NCI-H82 treated with DMSO at 0.1 percent for 48 hours (cell line): ENCODE measurements around the gene DNAH7.

Experiments used
- DNase-seq: peaks from one replicate; lab custom pipeline; 2025; ENCODE audit not compliant: unreplicated experiment; lab: John Stamatoyannopoulos, UW

Gene DNAH7

DNA sequence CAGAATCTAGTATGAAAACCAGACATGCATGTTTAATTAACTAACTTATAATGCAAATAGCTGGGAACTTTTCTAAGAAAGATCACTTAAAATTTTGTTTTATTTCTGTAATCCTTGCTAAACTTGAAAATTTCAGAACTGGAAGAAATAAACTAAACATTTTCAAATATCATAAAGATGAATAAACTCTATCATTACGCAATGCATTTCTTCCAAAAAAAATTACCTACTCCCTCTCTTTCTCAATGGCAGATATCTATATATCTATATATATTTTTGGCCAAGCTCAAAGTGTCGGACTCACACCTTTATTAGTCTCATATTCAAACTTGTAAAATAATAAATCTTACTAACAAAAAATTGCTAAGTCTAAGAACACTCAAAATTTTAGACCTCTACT lies 253.6 kb downstream of the DNAH7 start:
- no peak for DNase-seq

DNA sequence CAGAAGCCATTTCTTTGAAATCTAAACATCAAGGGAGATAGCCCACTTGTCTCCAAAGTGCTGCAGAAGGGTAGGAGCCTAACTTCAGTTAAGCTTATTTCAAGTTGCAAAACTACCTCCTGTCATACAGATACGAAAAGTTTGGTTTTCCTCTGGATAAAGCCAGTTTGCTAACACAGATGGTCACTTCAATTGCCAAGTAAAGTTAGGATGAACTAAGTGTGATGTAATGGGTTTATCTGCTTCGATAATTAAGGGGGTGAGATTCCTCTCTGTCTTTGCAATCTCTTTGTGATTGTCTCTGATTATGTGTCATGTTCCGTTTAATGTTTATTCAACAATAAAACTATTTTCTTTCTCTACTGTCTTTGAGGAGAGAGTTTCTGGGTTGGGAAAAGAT lies 255.2 kb downstream of the DNAH7 start:
- peak; percentile 50 for DNase-seq

DNA sequence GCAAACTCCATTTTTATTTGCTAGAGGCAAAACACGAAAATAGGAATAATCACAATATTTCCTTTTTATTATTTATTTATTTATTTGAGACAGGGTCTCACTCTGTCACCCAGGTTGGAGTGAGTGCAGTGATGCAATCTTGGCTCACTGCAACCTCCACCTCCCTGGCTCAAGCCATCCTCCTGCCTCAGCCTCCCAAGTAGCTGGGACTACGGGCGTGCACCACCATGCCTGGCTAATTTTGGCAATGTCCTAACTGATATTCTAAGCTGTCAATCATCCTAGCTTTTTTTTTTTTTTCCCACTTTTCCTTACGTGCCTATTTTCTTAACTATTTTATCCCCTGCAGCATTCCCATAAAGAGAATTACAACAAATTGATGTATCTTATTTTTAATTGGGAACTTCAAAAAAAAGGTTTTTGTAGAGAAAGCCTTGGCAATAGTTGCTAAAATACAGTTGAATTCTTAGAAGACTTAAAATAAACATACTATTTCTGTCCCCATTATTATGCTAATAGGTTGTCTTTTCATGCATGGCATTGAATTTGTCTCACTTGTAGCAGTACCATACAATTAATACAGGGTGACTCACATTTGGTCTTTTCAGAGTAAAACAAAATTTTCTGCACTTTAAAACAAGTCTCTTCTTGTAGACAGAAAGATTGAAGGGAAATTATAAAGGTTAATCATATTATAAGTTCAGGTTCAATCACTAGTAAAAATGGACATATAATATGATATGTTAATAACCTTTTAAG lies 258.1 kb downstream of the DNAH7 start:
- no peak for DNase-seq

DNA sequence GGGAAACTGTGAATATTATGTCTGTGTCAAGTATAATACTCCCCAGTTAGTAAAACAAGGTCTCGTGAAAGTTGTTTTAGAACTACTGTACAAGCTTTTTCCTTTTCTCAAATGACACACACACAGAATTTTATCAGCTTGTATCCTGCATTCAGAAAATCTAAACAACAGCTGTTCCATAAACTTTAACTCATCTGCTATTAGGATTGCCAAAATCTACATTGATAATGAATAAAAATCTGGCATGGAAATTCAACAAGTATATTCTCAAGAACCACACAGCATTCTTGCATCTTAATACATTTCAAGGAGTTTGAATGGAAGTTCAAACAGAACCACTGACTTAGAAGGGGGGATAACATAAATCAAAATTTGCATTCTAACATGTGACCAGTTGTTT lies 260.4 kb downstream of the DNAH7 start:
- DNase-seq, result no peak

DNA sequence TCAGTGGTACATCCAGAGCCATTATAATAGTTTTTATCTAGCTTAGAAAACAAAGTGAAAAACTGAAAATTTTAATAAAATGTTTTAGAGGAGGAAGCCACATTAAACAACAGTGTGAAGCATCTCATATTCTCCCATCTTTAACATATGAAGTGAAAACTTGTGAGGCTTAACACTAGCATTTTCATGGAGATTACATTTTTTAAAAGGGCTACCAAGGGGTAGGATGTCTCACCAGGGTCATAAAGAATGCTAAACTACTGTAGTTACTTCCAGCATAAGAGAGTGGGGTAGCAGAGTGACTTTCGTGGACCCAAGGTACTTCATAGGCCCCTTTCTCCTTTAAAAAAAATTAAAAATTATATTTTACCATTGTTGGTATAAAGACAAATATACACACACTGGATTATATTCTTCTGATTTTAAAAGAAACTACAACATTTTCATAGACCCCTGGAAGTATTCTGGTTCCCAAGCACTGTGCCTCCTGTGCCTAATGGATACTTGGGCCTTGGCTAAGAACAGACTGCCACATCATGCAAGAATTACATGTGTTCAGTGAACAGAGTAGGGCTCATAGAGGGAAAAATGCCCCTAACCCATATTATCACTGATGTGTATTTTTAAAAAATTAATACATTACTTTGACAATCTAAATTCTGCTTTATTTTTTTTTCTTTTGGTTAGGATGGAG lies 263.2 kb downstream of the DNAH7 start:
- no peak for DNase-seq

DNA sequence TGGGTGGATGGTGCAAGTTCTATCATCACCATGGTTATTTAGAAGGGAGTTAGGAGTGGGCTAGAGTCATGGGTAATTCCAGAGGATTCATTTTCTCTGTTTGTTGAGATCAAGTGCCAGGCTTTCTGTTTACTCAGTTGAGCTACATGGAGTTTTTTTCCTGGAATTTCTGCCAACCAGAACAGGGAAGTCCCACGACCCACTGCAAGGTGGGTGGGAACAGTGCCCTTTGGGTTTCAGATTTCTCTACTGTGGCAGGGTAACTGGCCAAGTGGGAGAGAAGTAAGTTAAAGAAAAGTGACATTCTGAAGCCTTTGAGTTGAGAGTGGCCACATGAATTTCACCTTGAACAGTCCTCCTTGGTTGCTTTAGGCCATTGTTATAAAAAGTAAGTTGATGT lies 272.8 kb downstream of the DNAH7 start:
- no peak for DNase-seq

DNA sequence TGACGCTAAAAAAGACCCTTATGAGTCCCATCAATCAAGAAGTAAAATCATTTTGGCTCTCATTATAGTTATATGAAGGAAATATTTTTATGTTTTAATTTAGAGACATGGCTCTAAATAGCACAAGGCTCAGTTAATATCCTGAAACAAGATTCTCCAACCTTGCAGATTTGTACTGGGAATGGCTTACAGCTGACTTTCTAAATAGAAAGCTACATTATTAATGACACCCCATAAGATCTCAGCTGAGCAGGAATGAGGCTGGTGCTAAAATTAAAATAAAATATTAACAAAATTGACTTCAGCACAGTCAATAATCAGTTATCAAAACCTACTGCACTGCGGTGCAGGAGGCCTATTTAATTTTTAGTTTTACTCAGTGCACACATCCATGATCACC lies 274.8 kb downstream of the DNAH7 start:
- DNase-seq, result no peak

DNA sequence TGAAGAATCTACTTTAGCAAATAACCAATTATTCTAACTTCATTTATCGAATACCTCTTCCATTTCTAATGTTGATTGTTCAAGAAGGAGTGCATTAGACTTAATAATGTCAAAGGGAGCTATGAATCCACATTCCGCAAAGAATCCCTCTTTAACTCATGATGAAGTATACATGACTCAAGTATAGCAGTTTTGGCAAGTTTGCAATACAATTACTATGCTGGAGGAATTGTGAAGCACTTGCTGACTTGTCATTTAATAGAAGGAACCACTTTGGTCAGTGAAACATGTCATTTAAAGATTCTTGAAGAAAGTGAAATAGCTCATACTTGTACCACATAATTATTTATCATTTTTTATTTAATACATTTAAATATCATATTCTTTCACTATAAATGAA lies 286.5 kb downstream of the DNAH7 start:
- no peak for DNase-seq

DNA sequence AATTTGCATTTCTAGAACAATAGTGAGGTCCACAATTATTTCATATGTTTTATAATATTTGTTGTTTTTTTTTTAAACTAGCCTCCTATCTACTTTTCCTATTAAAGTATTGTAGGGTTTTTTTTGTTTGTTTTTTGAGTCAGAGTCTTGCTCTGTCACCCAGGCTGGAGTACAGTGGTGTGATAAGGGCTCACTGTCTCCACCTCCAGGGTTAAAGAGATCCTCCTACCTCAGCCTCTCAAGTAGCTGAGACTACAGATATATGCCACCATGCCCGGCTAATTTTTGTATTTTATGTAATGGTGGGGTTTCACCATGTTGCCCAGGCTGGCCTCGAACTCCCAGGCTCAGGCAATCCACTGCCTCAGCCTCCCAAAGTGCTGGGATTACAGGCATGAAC lies 289.1 kb downstream of the DNAH7 start:
- no peak for DNase-seq

DNA sequence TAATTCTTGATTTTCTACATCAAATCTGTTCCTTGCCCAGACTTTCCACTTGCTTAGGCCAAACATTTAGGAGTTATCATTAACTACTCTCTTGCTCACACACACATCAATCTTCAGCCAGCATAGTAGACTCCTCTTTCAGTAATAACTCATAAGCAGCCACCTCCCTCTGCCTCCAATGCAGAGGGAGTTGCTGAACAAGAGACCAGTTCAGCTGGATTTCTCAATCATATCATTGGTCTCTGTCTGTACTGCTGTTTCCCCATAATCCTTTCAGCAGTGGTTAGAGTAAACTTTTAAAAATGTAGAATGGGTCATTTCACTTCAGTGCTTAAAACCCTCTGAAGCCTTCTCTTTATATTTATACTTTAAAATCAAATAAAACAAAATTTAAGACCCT lies 298.7 kb downstream of the DNAH7 start:
- no peak for DNase-seq

DNA sequence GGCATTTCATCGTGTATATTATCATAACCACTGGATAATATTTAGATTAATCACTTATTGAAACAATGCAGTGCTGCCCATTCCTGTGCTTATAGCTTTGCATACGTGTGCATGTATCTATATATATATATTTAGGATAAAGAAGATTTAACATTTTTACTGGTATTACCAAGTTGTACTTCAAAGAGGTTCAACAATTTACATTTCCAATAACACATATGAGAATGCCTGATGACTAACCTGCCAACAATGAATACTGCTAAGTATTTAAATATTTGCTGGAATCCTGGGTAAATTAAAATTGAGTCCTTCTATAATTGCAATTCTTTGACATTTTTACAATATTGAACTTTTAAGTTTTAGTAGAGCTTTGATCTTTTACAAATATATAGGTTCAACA lies 300.2 kb downstream of the DNAH7 start:
- DNase-seq, result no peak

DNA sequence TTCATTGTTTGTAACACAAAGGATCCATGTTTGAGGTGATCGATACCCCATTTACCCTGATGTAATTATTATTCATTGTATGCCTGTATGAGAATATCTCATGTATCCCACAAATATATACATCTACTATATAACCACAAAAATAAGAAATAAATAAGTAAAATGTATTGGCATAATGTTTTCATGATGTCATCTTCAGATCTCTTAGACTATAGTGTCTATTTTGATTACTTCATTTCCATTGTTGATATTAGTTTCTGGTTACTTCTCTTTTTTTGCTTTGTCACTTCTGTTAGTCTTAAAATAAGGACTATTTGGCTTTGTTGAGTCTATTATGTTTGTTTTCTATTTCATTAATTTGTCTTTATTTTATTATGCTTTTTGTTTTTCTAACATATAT lies 301.9 kb downstream of the DNAH7 start:
- DNase-seq, result no peak

DNA sequence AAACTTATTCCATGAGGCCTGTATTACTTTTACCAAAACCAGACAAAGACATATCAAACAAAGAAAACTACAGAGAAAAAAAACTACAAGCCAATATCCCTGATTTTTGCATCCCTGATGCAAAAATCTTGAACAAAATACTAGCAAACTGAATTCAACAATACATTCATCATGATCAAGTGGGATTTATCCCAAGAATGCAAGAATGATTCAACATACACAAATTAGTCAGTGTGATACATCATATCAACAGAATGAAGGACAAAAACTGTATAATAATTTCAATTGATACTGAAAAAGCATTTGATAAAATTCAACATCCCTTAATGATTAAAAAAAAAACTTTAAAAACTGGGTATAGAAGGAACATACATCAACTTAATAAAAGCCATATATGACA lies 304.8 kb downstream of the DNAH7 start:
- DNase-seq, result no peak

DNA sequence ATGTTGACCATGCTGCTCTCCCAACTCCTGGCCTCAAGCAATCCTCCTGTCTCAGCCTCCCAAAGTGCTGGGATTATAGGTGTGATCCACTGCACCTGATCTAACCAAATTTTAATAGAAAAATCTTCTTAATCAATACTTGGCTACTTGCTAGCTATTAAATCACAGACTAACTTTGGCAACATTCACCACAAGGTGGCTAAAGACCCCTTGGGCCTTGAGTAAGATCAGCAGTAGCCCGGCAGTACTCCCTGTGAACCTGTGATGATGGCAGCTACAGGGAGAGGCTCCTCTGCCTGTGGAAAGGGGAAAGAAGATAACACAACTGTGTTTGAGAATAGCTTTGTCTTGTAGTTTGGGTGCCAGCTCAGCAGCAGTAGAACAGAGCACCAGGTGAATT lies 308.8 kb downstream of the DNAH7 start:
- DNase-seq, result no peak

DNA sequence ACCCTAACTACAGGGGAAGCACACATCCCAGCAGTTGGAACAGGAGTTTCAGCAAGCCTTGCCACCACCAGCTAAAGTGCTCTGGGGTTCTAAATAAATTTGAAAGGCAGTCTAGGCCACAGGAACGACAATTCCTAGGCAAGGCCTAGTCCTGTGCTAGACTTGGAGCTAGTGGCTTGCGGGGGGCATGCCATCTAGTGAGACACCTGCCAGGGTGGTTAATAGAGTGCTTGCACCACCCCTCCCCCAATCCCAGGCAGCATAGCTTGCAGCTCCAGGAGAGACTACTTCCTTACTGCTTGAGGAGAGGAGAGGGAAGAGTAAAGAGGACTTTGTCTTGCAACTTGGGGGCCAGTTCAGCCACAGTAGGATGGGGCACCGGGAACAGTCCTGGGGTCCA lies 309.8 kb downstream of the DNAH7 start:
- DNase-seq, result no peak

DNA sequence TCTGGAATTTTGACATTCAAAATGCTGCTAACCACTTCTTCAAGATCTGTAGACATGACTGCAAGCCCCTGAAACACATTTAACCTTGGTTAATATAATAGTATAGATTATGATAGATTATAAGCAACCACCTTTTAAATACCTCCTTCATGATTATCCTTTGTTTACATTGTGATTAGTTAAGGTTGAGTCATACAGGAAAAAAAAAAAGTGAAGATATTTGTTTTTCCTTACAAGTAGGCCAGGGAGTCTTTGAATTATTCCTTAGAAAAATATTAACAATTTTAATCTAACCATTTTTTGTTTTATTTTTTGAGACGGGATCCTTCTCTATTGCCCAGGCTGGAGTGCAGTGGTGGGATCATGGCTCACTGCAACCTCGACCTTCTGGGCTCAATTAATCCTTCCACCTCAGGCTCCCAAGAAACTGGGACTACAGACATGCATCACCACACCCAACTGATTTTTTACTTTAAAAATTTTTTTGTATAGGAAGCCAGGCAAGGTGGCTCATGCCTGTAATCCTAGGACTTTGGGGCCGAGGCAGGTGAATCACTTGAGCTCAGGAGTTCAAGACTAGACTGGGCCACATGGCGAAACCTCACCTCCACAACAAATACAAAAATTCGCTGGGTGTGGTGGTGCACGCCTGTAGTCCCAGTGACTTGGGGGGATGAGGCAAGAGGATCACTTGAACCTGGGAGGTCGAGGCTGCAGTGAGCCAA lies 312.3 kb downstream of the DNAH7 start:
- DNase-seq, result no peak

DNA sequence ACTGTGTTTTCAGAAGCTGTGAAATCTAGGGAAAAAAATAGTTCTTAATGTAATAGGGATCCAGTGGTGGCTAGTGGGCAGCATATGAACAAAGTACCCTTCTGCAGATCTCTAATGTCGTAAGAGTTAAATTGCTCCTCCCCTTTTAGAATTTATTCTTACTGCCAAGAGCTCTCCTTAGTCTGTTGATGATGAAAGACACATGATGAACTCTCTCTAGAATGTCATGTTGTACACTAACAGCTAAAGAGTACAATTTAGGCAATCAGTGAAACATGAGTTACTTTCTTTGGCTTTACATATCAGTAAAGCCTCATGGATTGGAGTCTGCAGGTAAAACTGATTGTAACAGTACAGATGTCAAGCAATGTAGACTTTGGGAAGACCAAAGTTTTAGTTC lies 327.4 kb downstream of the DNAH7 start:
- no peak for DNase-seq

DNA sequence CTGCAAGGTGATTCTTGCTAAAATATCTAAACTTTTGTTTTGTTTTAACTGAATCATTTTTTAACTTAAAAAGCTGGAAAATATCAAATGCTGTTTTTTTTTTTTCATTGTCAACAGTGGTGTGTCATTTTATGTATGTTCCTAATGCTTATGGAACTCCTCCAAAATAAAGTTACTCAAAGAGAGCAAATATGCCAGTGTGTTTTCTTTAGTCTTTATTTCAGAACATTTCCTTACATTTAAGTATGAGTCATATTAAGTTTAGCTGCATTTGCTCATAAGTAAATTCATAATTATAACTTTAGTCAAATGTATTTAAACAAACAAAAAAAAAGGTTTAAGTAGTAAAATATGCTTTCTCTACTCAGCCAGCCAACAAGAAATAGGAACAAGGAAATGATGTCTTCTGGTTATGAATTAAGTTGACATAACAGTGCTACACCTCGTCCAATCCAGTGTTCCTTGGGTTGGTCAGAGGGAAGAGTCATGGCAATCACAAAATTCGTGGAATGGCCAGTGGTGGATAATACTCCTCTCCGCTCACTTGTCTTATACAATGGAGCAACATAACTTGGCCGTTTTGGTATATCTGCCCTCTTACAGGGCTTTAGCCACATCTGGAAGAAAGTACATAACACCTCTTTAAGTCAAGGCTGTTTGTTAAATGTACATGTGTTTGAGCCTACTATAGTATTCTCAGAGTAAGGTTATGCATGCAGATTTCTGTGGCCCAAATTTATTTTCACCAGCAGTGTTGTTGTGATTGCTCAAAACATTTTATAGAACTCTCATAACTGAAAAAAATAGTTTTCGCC lies 330.9 kb downstream of the DNAH7 start:
- no peak for DNase-seq

DNA sequence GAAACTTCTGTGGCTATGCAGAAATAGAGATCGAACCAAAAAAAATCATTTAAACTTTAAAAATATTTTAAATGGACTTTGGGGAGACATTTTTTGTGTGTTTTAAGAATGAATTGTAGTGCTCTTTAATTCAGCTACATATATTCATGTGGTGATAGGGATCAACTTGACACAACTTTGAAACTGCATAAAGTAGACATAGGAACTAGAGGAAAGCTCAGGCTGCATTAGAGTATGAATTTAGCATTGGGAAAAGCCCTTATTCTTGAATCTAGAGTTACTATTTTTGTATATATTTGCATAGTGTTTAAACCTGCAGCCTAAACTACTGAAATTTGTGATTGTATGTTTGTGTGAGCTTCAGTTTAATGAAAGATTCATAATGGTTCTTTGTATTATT lies 333.3 kb downstream of the DNAH7 start:
- DNase-seq, result no peak

DNA sequence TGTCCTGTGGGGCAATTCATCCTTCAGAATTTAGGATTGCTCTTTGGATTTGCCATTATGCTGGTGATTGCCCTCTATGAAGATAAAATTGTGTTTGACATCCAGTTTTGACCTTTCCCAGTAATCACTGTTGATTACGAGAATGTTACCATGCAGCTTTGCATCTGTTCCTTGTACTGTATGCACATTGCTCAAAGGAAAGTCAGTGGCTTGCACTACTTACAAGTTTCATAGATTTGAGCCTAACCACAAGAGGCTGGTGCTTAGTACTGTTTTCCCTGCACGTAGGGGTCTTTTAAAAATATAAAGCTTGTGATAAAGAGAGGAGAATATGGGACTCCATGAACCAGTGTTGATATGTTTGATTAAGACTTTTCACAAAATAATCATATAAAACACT lies 333.7 kb downstream of the DNAH7 start:
- no peak for DNase-seq

DNA sequence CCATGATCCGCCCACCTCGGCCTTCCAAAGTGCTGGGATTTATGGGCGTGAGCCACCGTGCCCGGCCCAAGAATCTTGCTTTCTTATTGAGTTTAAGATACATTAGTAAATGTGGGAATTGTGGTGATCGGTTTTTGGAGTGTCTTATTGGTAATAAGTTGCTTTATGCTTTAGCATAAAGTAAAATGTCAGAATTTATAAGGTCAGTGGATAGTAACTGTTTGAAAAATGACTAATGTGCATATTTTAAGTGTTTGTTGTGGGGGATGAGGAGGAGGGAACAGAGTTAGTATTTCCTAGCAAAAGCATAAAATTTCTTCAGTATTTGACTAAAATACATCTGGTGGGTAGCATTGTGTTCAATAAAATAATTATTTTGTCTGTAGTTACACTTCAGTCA lies 334.2 kb downstream of the DNAH7 start:
- no peak for DNase-seq
